ENCODE measurements around the gene TTR. TPM values are rescaled to one million over a fixed set of nuclear protein-coding genes. Genes with fewer than 3 reads are reported as not detected.

Gene TTR
- total and polyA plus RNA-seq, 9 of the 15 experiments (the other 6 are each of a cell fraction or from before 2014, with no cell fraction given): 0.17 to 0.53 TPM; not detected in 7

DNA sequence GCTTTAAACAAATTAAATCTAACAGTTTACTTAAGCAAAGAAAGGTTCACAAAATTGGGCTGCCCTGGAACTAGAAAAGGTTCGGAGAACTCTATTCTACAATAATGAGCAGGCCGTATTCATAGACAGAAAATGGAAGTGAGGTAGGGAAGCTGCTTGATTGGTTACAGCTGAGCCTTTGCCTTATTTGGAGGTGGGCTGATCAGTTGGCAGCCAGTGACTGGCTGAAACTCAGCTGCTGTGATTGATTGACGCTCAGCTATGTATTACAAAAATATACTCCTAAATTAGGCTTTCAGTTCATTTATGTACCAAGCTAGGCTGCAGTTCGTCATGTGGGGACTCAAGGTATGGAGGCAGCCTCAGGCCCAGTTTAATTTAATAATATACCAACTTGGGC, 42.3 kb upstream of the TTR start:
- BruUV-seq (replicated peaks): no TSS peak
- peaks cover 17% of the 10 kb centered on the region for H3K36me3 ChIP-seq (ENCODE audit: control insufficient read depth, insufficient read depth, low read length)
- WGBS (ENCODE audit: insufficient coverage, low coverage, missing lambda C conversion rate): 62% methylated on average over 4 of the region's 4 CpGs
- FAIRE-seq: no peak
- H3K4me1 ChIP-seq (replicated peaks in 1 of 2; ENCODE audit: control insufficient read depth in 2 of 2, insufficient read depth in 2 of 2, low read length in 2 of 2): no peaks in the 10 kb centered on the region
- H3K9me3 ChIP-seq (replicated peaks; ENCODE audit: control insufficient read depth, insufficient read depth, low read depth, low read length): no peaks in the 10 kb centered on the region
- intact Hi-C loops (cut with micrococcal nuclease) (no loop called here), in situ Hi-C loops (cut with MboI) (no loop called here)
- H3K79me2 ChIP-seq (ENCODE audit: control insufficient read depth, insufficient read depth, low read length): no peaks in the 10 kb centered on the region
- H3K4me3 ChIP-seq: no peak overlapping the region
- H3K9ac ChIP-seq (ENCODE audit: insufficient read depth in 1 of 2, low read depth in 2 of 2, low read length in 2 of 2): no peak overlapping the region
- no peak overlapping the region for H3K4me2 ChIP-seq (ENCODE audit: insufficient read depth, low read length)
- H3K9me1 ChIP-seq (ENCODE audit: control insufficient read depth, insufficient read depth, low read length): no peaks in the 10 kb centered on the region
- DNase-seq (ENCODE audit: extremely low read depth in 1 of 4, low spot score in 3 of 4): no peak
- ATAC-seq: peak; percentile 57
- H3K27ac ChIP-seq (ENCODE audit: extremely low read depth, low read depth, low read length): no peak overlapping the region
- ChIA-PET CTCF (ENCODE audit: low intra/inter-chr PET ratio) (no interaction called here), POLR2A (interaction anchor here (0.6 to 1.1 kb wide), 4 partner anchors 9 to 17 kb away, joined by 3 to 6 read pairs (median 4); no protein-coding TSS in a partner anchor)
- no peaks in the 10 kb centered on the region for H3K27me3 ChIP-seq (ENCODE audit: control insufficient read depth in 2 of 2, insufficient read depth in 2 of 2, low read length in 2 of 2)
- H2AFZ ChIP-seq (ENCODE audit: low read depth, low read length): no peak overlapping the region
- TF ChIP-seq, protein P1, sequence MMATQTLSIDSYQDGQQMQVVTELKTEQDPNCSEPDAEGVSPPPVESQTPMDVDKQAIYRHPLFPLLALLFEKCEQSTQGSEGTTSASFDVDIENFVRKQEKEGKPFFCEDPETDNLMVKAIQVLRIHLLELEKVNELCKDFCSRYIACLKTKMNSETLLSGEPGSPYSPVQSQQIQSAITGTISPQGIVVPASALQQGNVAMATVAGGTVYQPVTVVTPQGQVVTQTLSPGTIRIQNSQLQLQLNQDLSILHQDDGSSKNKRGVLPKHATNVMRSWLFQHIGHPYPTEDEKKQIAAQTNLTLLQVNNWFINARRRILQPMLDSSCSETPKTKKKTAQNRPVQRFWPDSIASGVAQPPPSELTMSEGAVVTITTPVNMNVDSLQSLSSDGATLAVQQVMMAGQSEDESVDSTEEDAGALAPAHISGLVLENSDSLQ (IDR thresholded peaks at IDR 0.05): peak; percentile 88
- TF ChIP-seq, protein P2, sequence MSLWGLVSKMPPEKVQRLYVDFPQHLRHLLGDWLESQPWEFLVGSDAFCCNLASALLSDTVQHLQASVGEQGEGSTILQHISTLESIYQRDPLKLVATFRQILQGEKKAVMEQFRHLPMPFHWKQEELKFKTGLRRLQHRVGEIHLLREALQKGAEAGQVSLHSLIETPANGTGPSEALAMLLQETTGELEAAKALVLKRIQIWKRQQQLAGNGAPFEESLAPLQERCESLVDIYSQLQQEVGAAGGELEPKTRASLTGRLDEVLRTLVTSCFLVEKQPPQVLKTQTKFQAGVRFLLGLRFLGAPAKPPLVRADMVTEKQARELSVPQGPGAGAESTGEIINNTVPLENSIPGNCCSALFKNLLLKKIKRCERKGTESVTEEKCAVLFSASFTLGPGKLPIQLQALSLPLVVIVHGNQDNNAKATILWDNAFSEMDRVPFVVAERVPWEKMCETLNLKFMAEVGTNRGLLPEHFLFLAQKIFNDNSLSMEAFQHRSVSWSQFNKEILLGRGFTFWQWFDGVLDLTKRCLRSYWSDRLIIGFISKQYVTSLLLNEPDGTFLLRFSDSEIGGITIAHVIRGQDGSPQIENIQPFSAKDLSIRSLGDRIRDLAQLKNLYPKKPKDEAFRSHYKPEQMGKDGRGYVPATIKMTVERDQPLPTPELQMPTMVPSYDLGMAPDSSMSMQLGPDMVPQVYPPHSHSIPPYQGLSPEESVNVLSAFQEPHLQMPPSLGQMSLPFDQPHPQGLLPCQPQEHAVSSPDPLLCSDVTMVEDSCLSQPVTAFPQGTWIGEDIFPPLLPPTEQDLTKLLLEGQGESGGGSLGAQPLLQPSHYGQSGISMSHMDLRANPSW (CRISPR knock-in tag; IDR thresholded peaks at IDR 0.05): no peak
- peak in 1 of 2 experiments; percentile 41; a peak in 1 of 4 replicates for TF ChIP-seq RCOR1 (IDR thresholded peaks at IDR 0.05; ENCODE audit: borderline replicate concordance in 1 of 2, low read depth in 2 of 2, low read length in 2 of 2)
- TF ChIP-seq PHF21A (IDR thresholded peaks at IDR 0.05; ENCODE audit: borderline replicate concordance, low read depth): 0 out of 2 replicates have a peak, but pooled peaks have one; percentile 38
- peak; percentile 27 to 90; a peak in 2 of 4 replicates for TF ChIP-seq SRF (CRISPR knock-in tag; IDR thresholded peaks at IDR 0.05)
- H4K20me1 ChIP-seq (replicated peaks; ENCODE audit: control insufficient read depth, insufficient read depth, low read length): no peaks in the 10 kb centered on the region
